Kidney epithelial cell (primary cell): ENCODE results near the gene TJP3. TPM values are rescaled to one million over a fixed set of nuclear protein-coding genes. Genes with fewer than 3 reads are reported as not detected.

Experiments
- DNase-seq: peaks from one replicate; pipeline ENCODE4 v3.0.0-alpha.2; 2010; ENCODE audit warnings: low read depth
- H3K27me3 ChIP-seq: 2 replicates; pipeline ENCODE4 v1.6.0; 2011; ENCODE audit warnings: low read length; ENCODE audit not compliant: control insufficient read depth, insufficient read depth
- H3K36me3 ChIP-seq: 2 replicates; pipeline ENCODE4 v1.5.1; 2011; ENCODE audit warnings: low read length; ENCODE audit not compliant: control insufficient read depth, insufficient read depth
- H3K4me3 ChIP-seq: 2 replicates; pipeline ENCODE4 v1.5.1; 2011; ENCODE audit warnings: low read depth, mild to moderate bottlenecking, control low read depth, low read length
- total RNA-seq: library from RNA; depleted of rRNA; stranded (reverse); fragments of >200 nt; gene quantifications from 2 replicates; pipeline ENCODE4 v1.2.3, GENCODE V29; 2015
- TF ChIP-seq, protein P1 (sequence below): IDR thresholded peaks from 2 replicates; pipeline ENCODE4 v1.5.1; 2011; ENCODE audit warnings: mild to moderate bottlenecking, moderate library complexity, low read length, control low read depth, inconsistent platforms; ENCODE audit not compliant: insufficient read depth, poor library complexity, severe bottlenecking

TJP3 gene
- total RNA-seq, 1 donor from 2014 or later, result 1.7 TPM

DNA sequence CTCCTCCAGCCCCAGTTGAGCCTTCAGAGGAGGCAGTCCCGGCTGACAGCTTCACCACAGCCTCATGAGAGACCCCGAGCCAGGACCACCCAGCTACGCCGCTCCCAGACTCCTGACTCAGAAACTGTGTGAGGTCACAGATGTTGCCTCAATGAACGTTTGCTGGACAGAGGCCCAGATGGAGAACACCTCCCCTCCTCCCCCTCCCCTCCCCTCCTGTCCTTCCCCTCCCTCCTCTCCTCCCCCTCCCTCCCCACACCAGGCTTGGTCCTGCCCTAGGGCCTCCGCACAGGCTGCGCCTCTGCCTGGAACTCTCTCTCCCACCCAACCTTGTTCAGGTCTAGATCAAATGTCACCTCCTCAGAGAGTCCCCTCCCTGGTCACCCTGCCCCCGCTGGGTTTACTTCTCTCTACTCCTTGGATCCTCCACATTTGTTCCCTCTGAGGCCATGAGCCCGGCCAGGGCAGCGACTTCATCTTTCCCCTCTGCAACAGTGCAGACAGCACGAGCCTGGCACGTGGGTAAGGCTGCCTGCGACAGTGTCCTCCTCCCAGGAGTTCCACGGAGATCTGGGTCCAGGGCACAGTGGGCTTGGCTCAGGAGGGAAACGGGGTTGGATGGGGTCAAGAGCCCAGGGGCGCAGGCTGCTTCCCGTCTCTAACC is 25.3 kb upstream of the TJP3 start:
- DNase-seq, result no peak
- H3K27me3 ChIP-seq, result no peaks in the 10 kb centered on the region
- no peak overlapping the region for H3K4me3 ChIP-seq
- TF ChIP-seq, protein P1, sequence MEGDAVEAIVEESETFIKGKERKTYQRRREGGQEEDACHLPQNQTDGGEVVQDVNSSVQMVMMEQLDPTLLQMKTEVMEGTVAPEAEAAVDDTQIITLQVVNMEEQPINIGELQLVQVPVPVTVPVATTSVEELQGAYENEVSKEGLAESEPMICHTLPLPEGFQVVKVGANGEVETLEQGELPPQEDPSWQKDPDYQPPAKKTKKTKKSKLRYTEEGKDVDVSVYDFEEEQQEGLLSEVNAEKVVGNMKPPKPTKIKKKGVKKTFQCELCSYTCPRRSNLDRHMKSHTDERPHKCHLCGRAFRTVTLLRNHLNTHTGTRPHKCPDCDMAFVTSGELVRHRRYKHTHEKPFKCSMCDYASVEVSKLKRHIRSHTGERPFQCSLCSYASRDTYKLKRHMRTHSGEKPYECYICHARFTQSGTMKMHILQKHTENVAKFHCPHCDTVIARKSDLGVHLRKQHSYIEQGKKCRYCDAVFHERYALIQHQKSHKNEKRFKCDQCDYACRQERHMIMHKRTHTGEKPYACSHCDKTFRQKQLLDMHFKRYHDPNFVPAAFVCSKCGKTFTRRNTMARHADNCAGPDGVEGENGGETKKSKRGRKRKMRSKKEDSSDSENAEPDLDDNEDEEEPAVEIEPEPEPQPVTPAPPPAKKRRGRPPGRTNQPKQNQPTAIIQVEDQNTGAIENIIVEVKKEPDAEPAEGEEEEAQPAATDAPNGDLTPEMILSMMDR, result no peak
- H3K36me3 ChIP-seq, result peaks cover 2% of the 10 kb centered on the region

DNA sequence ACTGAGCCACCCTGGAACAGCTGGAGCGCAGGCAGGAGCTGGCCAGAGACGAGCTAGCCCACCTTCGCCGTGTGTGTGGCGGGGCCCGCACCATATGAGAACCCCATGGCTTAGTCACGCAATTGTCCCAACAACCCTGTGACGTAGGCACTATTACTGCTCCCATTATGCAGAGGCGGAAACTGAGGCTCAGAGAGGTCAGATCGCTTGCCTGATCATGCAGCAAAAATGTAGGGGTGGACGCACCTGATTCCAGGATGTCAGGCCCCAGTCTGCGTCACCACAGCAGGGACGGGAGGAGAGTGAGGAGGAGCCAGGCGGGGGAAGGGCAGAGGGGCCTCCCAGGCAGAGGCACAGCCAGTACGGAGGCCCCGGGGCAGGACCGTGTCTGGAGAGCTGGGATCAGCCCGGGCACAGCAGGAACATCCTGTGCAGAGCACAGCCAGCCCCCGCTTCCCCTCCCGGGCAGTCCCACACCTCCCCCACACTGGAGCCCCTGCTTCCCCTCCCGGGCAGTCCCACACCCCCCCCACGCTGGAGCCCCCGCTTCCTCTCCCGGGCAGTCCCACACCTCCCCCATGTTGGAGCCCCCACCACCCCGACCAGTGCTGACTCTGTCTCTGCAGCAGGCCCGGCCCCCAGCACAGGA is 24.7 kb upstream of the TJP3 start:
- no peaks in the 10 kb centered on the region for H3K27me3 ChIP-seq
- TF ChIP-seq, protein P1, result no peak
- no peak overlapping the region for H3K4me3 ChIP-seq
- peak; percentile 86 for DNase-seq
- H3K36me3 ChIP-seq, result peaks cover 2% of the 10 kb centered on the region

DNA sequence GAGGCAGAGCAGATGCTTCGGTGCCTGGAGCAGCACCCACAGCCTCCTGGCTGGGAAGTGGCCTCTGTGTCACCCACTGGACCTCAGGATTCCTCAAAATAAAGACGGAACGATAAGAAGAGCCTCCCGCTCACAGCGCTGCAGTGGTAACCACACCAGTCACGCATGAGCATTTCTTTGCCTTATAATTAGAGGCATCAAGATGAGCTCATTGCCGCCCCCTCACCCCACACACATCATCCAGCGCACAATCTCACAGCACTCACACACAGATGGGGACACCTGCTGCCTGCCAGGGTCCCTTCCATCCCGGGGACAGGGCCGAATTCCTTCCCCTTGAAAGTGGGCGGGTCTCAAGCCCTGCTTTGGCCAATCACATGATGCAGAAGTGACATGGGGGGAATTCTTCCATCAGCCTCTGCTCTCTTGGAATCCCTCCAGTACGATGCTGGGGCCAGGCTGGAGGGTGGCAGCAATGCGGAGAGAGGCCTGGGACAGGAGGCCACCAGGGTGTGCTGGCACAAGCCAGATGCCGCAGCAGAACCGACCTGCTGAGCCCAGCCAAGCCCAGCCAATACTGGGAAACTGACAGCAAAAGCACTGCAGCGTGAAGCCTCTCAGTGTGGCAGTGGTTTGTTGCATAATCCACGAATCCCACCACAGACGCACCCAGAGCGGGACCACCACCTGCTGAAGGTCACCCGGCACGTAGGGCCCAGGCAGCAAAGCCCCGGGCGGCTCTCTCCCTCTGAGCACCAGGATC is 23.9 kb upstream of the TJP3 start:
- H3K36me3 ChIP-seq, result peaks cover 2% of the 10 kb centered on the region
- peak; percentile 83 for DNase-seq
- TF ChIP-seq, protein P1, result no peak
- H3K4me3 ChIP-seq, result no peak overlapping the region
- no peaks in the 10 kb centered on the region for H3K27me3 ChIP-seq

DNA sequence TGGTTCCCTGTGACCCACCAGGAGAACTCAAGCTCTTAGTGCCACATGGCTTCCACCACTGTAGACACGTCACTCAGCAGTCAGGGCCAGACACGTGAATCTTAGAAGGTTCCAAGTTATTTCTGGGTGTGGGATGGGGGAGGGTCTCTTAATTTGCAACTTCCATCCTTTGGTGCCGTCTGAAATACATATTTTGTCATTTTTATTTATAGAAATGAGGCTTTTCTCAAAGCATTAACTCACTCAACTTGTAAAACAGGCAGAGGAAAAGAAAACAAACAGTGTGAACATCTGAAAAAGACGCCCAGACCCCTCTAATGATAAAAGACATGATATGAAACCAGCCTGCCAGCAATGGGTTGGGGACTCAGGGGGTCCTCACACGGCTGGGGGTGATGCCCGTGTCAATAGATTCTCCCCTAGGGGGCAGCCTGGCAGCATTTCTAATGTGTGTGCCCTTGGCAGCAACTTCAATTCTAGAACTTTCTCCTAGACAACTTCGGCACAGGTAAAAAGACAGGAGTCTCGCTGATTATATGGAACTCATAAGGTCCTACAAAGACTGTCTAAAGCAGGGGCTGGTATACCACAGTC is 23.3 kb upstream of the TJP3 start:
- no peaks in the 10 kb centered on the region for H3K27me3 ChIP-seq
- no peak for DNase-seq
- H3K4me3 ChIP-seq, result no peak overlapping the region
- peaks cover 2% of the 10 kb centered on the region for H3K36me3 ChIP-seq
- TF ChIP-seq, protein P1, result no peak

DNA sequence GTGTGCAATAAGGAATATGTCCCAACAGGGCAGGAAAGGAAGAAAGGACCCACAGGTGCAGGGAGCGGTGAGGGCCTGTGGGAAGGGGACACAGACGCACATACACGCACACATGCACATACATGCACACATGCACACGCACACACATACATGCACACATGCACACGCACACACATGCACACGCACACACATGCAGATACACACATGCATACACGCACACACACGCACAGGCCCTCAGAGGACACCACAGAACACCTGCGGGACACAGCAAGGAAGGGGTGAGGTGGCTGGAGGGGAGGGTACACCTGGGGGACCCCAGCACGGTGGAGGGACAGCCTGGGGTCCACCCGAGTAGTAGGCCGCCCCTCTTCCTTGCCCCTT is 20.8 kb upstream of the TJP3 start:
- no peaks in the 10 kb centered on the region for H3K27me3 ChIP-seq
- TF ChIP-seq, protein P1, result no peak
- H3K4me3 ChIP-seq, result no peak overlapping the region
- no peak for DNase-seq
- peaks cover 2% of the 10 kb centered on the region for H3K36me3 ChIP-seq
